Activated naive CD4-positive, alpha-beta T cell treated with anti-CD3 and anti-CD28 coated beads, Interleukin-2, amount 50 U/mL, for 72 hours (primary cell): ENCODE measurements around the gene ESRRB. TPM values are rescaled to one million over a fixed set of nuclear protein-coding genes. Genes with fewer than 3 reads are reported as not detected.

Source experiments
- ATAC-seq, 2 donors: fragments of 150-1000 bp; cut with Tn5 transposase; 2 replicates each; pipeline ENCODE4 v1.10.0; 2021; ENCODE audit warnings: mild to moderate bottlenecking in 2 of 2, moderate library complexity in 2 of 2
- DNase-seq, 2 donors: peaks; one replicate each; pipeline ENCODE4 v3.0.0; 2021 to 2022; ENCODE audit warnings: low spot score in 2 of 2
- H3K27ac Mint-ChIP-seq, 2 donors: one replicate each; pipeline ENCODE4 v1.8.0; 2022; ENCODE audit warnings: mild to moderate bottlenecking in 2 of 2, mixed read lengths in 2 of 2
- H3K36me3 Mint-ChIP-seq, 2 donors: one replicate each; pipeline ENCODE4 v1.8.0; 2022; ENCODE audit warnings: mixed read lengths in 2 of 2
- H3K9me3 Mint-ChIP-seq, 2 donors: one replicate each; pipeline ENCODE4 v1.8.0; 2022; ENCODE audit warnings: mixed read lengths in 2 of 2
- total RNA-seq, 2 donors: library from RNA; stranded (reverse); gene quantifications; one replicate each; pipeline ENCODE4 v1.2.3, GENCODE V29; 2022

ESRRB gene
- total RNA-seq, 2 donors from 2014 or later: 0.21 to 0.39 TPM

GRCh38 chr14:76457841-76458240 is 81.9 kb downstream of the ESRRB start:
- DNase-seq (no peak), ATAC-seq (no peak)
- H3K36me3 Mint-ChIP-seq: no peaks in the 10 kb centered on the region
- H3K9me3 Mint-ChIP-seq: no peaks in the 10 kb centered on the region
- H3K27ac Mint-ChIP-seq: no peak overlapping the region

- DNase-seq (no peak), ATAC-seq (no peak)
- Mint-ChIP-seq H3K27ac (no peak overlapping the region), H3K36me3 (no peaks in the 10 kb centered on the region), H3K9me3 (no peaks in the 10 kb centered on the region)
Observed at GRCh38 chr14:76461886-76462285, 85.9 kb downstream of the ESRRB start.

DNA sequence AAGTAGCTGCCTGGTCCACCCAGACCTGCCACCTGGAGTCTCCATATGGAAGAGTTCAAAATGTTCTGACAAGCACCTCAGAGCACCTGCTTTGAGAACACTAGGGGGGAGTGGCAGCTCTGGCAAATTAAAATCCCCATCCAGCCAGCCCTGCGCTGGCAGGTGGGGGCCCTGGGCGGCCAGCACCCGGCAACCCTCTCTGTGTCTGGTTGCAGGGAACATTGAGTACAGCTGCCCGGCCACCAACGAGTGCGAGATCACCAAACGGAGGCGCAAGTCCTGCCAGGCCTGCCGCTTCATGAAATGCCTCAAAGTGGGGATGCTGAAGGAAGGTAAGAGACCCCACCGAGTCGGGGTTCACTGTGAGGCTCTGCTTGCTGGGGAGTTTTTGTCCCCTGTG is 86.4 kb downstream of the ESRRB start:
- H3K27ac Mint-ChIP-seq: no peak overlapping the region
- no peak for ATAC-seq
- DNase-seq: no peak
- no peaks in the 10 kb centered on the region for H3K36me3 Mint-ChIP-seq
- no peaks in the 10 kb centered on the region for H3K9me3 Mint-ChIP-seq

GRCh38 chr14:76463105-76463504 is 87.2 kb downstream of the ESRRB start:
- DNase-seq: no peak
- Mint-ChIP-seq H3K9me3 (no peaks in the 10 kb centered on the region), H3K27ac (no peak overlapping the region), H3K36me3 (no peaks in the 10 kb centered on the region)
- ATAC-seq: no peak

- DNase-seq (no peak), ATAC-seq (no peak)
- Mint-ChIP-seq H3K27ac (no peak overlapping the region), H3K9me3 (no peaks in the 10 kb centered on the region), H3K36me3 (no peaks in the 10 kb centered on the region)
Observed at GRCh38 chr14:76464856-76465255, 88.9 kb downstream of the ESRRB start.

GRCh38 chr14:76465664-76466063 is 89.7 kb downstream of the ESRRB start:
- H3K27ac Mint-ChIP-seq: no peak overlapping the region
- no peaks in the 10 kb centered on the region for H3K9me3 Mint-ChIP-seq
- ATAC-seq (no peak), DNase-seq (no peak)
- H3K36me3 Mint-ChIP-seq: no peaks in the 10 kb centered on the region

- peak overlapping the region in 1 of 2 donors; percentile 41 for H3K27ac Mint-ChIP-seq
- H3K9me3 Mint-ChIP-seq: no peaks in the 10 kb centered on the region
- no peaks in the 10 kb centered on the region for H3K36me3 Mint-ChIP-seq
- DNase-seq: no peak
- ATAC-seq: no peak
Observed at GRCh38 chr14:76467711-76468155, 91.8 kb downstream of the ESRRB start.

DNA sequence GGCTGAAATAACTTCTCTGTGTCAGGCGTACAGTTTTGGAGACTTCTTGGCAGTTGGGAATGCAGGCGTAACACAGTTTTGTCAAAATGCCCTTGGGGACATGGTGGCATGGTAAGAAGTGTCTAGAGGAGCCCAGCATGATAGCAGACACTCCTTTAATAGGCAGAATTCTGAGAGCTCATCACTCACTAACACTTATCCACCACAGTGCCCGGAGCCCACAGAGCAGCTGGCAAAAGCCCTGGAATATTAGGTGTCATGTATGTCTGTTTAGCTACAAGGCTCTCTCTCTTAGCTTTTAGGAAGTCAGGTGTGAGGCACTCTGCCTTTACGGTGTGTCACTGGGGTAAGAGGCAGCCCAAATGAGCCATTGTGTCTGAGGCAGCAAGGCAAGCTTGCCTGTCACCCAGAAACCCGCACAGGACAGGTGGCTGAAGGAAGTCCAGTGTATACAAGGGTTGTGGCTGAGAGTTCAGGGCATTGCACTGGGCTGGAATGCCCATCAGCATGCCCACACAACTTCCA is 96.3 kb downstream of the ESRRB start:
- DNase-seq (no peak), ATAC-seq (no peak)
- no peak overlapping the region for H3K27ac Mint-ChIP-seq
- no peaks in the 10 kb centered on the region for H3K36me3 Mint-ChIP-seq
- H3K9me3 Mint-ChIP-seq: no peaks in the 10 kb centered on the region

DNA sequence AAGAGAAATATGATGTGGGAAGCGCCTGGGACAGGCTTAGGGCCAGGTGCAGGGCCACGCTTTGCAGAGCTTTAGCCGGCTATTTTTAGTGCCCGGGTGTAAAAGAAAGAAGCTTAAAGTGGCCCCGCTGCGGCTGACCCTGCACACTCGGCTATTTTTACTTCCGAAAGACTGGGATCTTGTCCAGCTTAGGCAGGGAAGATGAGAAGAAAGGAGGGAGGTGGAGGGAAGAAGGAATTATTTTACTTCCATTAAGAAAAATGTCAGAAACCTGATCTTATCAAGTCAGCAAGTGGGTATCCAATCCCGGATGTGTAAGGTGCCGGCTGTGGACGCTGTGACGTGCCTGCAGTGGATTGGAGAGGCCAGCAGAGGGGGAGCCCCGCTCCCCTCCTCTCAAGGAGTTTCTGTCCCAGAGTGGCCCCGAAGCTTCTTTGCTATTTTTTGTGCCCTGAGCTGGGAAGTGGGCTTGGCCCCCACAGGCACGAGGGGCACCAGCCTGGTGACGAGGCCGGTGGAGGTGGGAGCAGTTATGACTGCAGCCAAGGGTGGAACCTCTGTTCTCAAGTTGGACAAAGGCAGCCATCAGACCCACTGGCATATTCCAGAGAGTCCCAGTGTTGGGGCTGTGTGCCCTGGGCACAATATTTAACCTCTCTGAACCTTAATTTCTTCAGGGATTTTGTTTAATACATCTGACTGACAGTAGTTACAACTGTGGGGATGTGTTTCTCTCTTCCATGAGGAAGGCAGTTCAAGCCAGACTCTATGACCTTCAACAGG is 97.7 kb downstream of the ESRRB start:
- Mint-ChIP-seq H3K27ac (no peak overlapping the region), H3K36me3 (no peaks in the 10 kb centered on the region), H3K9me3 (no peaks in the 10 kb centered on the region)
- ATAC-seq (no peak), DNase-seq (no peak)

DNA sequence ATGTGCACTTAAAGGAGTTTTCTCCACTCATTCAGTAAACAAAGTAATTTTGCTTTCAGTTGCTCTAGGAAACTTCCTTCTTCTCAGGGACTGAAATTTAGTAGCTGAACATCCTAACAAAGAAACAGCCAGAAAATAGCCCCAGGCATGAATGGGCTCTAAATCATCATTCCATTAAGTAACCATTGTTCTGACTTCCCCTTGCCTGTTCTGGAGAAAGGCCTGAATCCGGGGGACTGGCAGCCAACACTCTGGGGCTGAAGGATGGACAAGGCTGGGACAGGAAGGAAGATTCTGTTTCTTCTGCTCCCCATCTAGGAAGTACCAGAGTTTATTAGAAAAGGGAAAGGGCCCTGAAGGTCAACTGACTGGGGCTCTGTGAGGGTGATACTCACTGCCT is 104.5 kb downstream of the ESRRB start:
- DNase-seq (no peak), ATAC-seq (no peak)
- H3K9me3 Mint-ChIP-seq: no peaks in the 10 kb centered on the region
- no peak overlapping the region for H3K27ac Mint-ChIP-seq
- no peaks in the 10 kb centered on the region for H3K36me3 Mint-ChIP-seq

- no peaks in the 10 kb centered on the region for H3K36me3 Mint-ChIP-seq
- H3K27ac Mint-ChIP-seq: no peak overlapping the region
- ATAC-seq (no peak), DNase-seq (no peak)
- no peaks in the 10 kb centered on the region for H3K9me3 Mint-ChIP-seq
Observed at GRCh38 chr14:76484355-76484754, 108.4 kb downstream of the ESRRB start.

- no peaks in the 10 kb centered on the region for H3K36me3 Mint-ChIP-seq
- no peaks in the 10 kb centered on the region for H3K9me3 Mint-ChIP-seq
- DNase-seq (no peak), ATAC-seq (no peak)
- H3K27ac Mint-ChIP-seq: no peak overlapping the region
Observed at GRCh38 chr14:76486251-76486743, 110.4 kb downstream of the ESRRB start.

DNA sequence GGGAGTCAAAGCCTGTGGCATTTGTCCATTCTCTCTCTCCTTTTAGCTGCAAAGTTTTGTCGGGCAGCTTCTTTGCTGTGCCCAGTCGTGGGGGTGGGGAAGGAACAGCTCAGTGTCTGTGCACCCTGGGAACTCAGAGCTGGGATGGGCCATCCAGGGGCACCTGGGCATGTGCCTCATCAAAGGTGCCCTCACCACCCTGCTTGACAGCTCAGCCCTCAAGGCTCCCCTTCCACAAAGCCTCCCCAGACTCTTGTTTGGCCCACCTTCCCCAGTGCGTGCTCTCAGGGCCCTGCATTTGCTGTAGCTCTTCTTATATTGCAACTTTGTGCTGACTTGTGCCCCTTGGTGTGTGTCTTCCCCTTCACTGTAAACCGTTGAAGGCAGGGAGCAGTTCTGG is 112.6 kb downstream of the ESRRB start:
- DNase-seq (no peak), ATAC-seq (no peak)
- Mint-ChIP-seq H3K9me3 (no peaks in the 10 kb centered on the region), H3K27ac (no peak overlapping the region), H3K36me3 (no peaks in the 10 kb centered on the region)

DNA sequence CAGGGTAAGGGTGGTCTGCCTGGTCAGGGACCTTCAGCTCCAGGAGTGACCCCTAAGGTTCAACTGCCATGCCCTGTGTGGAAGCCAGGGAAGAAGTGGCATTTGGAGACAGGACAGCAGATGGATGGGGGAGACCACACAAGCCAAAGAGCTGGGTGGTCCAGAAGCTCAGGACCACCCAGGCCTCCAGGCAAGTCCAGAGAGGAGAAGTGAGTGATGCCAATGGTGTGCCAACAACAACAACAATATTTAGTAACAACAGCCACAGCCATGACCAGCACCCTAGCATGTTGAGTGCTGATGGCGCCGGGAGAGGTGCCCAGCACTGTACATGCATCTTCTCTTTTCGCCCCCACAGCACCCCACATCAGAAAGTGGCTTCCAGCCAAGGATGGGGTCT is 113.7 kb downstream of the ESRRB start:
- DNase-seq: no peak
- H3K36me3 Mint-ChIP-seq: no peaks in the 10 kb centered on the region
- no peaks in the 10 kb centered on the region for H3K9me3 Mint-ChIP-seq
- no peak for ATAC-seq
- H3K27ac Mint-ChIP-seq: no peak overlapping the region

- DNase-seq (no peak), ATAC-seq (no peak)
- H3K27ac Mint-ChIP-seq: no peak overlapping the region
- H3K9me3 Mint-ChIP-seq: no peaks in the 10 kb centered on the region
- H3K36me3 Mint-ChIP-seq: no peaks in the 10 kb centered on the region
Observed at GRCh38 chr14:76490111-76490510, 114.2 kb downstream of the ESRRB start.

- no peaks in the 10 kb centered on the region for H3K36me3 Mint-ChIP-seq
- no peak for DNase-seq
- no peak overlapping the region for H3K27ac Mint-ChIP-seq
- ATAC-seq: no peak
- H3K9me3 Mint-ChIP-seq: no peaks in the 10 kb centered on the region
Observed at GRCh38 chr14:76490735-76491134, 114.8 kb downstream of the ESRRB start.

DNA sequence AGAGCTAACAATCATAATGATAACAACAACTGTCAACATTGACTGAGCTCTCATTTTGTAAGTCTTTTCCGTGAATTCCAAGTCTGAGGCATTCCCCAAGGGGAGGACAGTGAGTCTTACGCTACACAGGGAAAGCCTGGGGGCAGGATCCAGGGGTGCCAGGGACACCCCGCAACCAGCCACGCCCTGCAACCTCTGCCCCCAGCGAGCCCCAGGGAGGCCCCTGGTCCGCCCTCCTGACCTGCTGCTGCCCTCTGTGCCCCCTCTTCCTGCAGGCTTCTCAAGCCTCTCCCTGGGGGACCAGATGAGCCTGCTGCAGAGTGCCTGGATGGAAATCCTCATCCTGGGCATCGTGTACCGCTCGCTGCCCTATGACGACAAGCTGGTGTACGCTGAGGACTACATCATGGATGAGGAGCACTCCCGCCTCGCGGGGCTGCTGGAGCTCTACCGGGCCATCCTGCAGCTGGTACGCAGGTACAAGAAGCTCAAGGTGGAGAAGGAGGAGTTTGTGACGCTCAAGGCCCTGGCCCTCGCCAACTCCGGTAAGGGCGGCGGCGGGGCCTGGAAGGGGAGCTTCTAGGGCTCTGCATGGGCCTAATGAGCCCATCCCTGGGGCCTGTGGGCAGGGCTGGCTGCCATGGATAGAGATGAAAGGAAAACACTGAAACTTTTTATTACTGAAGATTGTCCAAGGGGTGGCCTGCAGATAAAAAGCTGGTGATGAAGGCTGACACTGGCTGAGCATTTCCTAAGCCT is 115.4 kb downstream of the ESRRB start:
- no peaks in the 10 kb centered on the region for H3K9me3 Mint-ChIP-seq
- H3K27ac Mint-ChIP-seq: no peak overlapping the region
- H3K36me3 Mint-ChIP-seq: no peaks in the 10 kb centered on the region
- DNase-seq (no peak), ATAC-seq (no peak)
